Measurements from ENCODE around the gene SYTL2. TPM values are rescaled to one million over a fixed set of nuclear protein-coding genes. Genes with fewer than 3 reads are reported as not detected.

Gene SYTL2
- total and polyA plus RNA-seq, 2 experiments from 2014 or later, result 3.4 to 7.2 TPM

GRCh38 chr11:85718991-85719807, 91.7 kb downstream of the SYTL2 start:
- Histone ChIP-seq H4K20me1 (replicated peaks; ENCODE audit: insufficient read depth) (no peaks in the 10 kb centered on the region), H3K27ac (ENCODE audit: low read depth) (peak overlapping the region; percentile 98), H3K36me3 (ENCODE audit: insufficient read depth) (no peaks in the 10 kb centered on the region), H3K9me2 (ENCODE audit: insufficient read depth) (no peaks in the 10 kb centered on the region), H3K4me3 (peak overlapping the region; percentile 21; the same call in 1 of the 2 replicates), H3K27me3 (ENCODE audit: insufficient read depth) (no peaks in the 10 kb centered on the region), H3F3A (replicated peaks; ENCODE audit: low read depth) (no peaks in the 10 kb centered on the region), H2AFZ (peak overlapping the region; percentile 3; the same call in 1 of the 2 replicates), H3K4me1 (ENCODE audit: insufficient read depth) (peaks cover 44% of the 10 kb centered on the region), H3K4me2 (peak overlapping the region; percentile 47), H3K79me2 (replicated peaks; ENCODE audit: insufficient read depth) (no peaks in the 10 kb centered on the region)
- H3K27me3 Mint-ChIP-seq (ENCODE audit: insufficient read depth, low read depth, poor library complexity), result peaks cover 7% of the 10 kb centered on the region
- peaks cover 50% of the 10 kb centered on the region; the same call in 2 of the 3 replicates for H3K4me1 Mint-ChIP-seq
- TF ChIP-seq NANOG (IDR thresholded peaks at IDR 0.05; ENCODE audit: borderline replicate concordance) (no peak; the same call in 1 of the 2 replicates), EZH2phosphoT487 (IDR thresholded peaks at IDR 0.05; ENCODE audit: unreplicated experiment) (no peak), ZNF331 (CRISPR knock-in tag; IDR thresholded peaks at IDR 0.05; ENCODE audit: low read depth) (no peak), REST (IDR thresholded peaks at IDR 0.05; ENCODE audit: unreplicated experiment) (no peak), ZNF114 (CRISPR knock-in tag; IDR thresholded peaks at IDR 0.05) (no peak), ETS1 (IDR thresholded peaks at IDR 0.05) (no peak), EZH2 (IDR thresholded peaks at IDR 0.05; ENCODE audit: low read depth, unreplicated experiment) (no peak), CTCF (conservative IDR thresholded peaks at IDR 0.05; ENCODE audit: low read depth in 2 of 2) (no peak)
- TF ChIP-seq, protein P1, sequence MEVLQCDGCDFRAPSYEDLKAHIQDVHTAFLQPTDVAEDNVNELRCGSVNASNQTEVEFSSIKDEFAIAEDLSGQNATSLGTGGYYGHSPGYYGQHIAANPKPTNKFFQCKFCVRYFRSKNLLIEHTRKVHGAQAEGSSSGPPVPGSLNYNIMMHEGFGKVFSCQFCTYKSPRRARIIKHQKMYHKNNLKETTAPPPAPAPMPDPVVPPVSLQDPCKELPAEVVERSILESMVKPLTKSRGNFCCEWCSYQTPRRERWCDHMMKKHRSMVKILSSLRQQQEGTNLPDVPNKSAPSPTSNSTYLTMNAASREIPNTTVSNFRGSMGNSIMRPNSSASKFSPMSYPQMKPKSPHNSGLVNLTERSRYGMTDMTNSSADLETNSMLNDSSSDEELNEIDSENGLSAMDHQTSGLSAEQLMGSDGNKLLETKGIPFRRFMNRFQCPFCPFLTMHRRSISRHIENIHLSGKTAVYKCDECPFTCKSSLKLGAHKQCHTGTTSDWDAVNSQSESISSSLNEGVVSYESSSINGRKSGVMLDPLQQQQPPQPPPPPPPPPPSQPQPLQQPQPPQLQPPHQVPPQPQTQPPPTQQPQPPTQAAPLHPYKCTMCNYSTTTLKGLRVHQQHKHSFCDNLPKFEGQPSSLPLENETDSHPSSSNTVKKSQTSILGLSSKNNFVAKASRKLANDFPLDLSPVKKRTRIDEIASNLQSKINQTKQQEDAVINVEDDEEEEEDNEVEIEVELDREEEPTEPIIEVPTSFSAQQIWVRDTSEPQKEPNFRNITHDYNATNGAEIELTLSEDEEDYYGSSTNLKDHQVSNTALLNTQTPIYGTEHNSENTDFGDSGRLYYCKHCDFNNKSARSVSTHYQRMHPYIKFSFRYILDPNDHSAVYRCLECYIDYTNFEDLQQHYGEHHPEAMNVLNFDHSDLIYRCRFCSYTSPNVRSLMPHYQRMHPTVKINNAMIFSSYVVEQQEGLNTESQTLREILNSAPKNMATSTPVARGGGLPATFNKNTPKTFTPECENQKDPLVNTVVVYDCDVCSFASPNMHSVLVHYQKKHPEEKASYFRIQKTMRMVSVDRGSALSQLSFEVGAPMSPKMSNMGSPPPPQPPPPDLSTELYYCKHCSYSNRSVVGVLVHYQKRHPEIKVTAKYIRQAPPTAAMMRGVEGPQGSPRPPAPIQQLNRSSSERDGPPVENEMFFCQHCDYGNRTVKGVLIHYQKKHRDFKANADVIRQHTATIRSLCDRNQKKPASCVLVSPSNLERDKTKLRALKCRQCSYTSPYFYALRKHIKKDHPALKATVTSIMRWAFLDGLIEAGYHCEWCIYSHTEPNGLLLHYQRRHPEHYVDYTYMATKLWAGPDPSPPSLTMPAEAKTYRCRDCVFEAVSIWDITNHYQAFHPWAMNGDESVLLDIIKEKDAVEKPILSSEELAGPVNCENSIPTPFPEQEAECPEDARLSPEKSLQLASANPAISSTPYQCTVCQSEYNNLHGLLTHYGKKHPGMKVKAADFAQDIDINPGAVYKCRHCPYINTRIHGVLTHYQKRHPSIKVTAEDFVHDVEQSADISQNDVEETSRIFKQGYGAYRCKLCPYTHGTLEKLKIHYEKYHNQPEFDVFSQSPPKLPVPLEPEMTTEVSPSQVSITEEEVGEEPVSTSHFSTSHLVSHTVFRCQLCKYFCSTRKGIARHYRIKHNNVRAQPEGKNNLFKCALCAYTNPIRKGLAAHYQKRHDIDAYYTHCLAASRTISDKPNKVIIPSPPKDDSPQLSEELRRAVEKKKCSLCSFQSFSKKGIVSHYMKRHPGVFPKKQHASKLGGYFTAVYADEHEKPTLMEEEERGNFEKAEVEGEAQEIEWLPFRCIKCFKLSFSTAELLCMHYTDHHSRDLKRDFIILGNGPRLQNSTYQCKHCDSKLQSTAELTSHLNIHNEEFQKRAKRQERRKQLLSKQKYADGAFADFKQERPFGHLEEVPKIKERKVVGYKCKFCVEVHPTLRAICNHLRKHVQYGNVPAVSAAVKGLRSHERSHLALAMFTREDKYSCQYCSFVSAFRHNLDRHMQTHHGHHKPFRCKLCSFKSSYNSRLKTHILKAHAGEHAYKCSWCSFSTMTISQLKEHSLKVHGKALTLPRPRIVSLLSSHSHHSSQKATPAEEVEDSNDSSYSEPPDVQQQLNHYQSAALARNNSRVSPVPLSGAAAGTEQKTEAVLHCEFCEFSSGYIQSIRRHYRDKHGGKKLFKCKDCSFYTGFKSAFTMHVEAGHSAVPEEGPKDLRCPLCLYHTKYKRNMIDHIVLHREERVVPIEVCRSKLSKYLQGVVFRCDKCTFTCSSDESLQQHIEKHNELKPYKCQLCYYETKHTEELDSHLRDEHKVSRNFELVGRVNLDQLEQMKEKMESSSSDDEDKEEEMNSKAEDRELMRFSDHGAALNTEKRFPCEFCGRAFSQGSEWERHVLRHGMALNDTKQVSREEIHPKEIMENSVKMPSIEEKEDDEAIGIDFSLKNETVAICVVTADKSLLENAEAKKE (CRISPR knock-in tag; IDR thresholded peaks at IDR 0.05), result no peak
- peak overlapping the region; percentile 54 for H3K4me3 Mint-ChIP-seq
- H3K36me3 Mint-ChIP-seq (ENCODE audit: low read depth), result no peaks in the 10 kb centered on the region
- peak; percentile 86 for DNase-seq (ENCODE audit: low spot score)
- H3K9me3 Mint-ChIP-seq, result no peaks in the 10 kb centered on the region
- ATAC-seq, result peak; percentile 87
- H3K27ac Mint-ChIP-seq, result peak overlapping the region; percentile 98

Data from GM23338 (cell line).